Measurements from ENCODE around the gene MAN2B1.
"Not testable (repeated sequence)": the region's sequence is repeated elsewhere in the genome, so short reads cannot be mapped to it uniquely, and the experiment has no call there.

Gene MAN2B1

GRCh38 chr19:12687496-12688196, 21.1 kb upstream of the MAN2B1 start, which contains the start of gene GNG14:
Gene GNG14, plus strand, starts transcription at chr19:12687998. Its CDS starts 51 bp downstream, at chr19:12688049.
- Histone ChIP-seq H3K9me3 (ENCODE audit: control insufficient read depth in 1 of 2, low read length in 2 of 2) (no peaks in the 10 kb centered on the region), H3K27ac (ENCODE audit: low read length) (no peak within 1 kb of the TSS), H3K36me3 (ENCODE audit: control insufficient read depth in 1 of 2, insufficient read depth in 2 of 2, low read length in 2 of 2) (peaks cover 0 to 5% of the 10 kb centered on the region in 2 donors), H3K4me1 (ENCODE audit: control insufficient read depth in 1 of 2, insufficient read depth in 2 of 2, low read length in 2 of 2) (no peaks in the 10 kb centered on the region), H3K27me3 (ENCODE audit: low read depth, low read length) (no peaks in the 10 kb centered on the region), H3K4me3 (ENCODE audit: low read depth in 1 of 2, low read length in 2 of 2) (no peak within 1 kb of the TSS)

- H3K4me3 ChIP-seq (ENCODE audit: low read depth in 1 of 2, low read length in 2 of 2), result no peak overlapping the region
Observed at GRCh38 chr19:12685831-12686230, 19.3 kb upstream of the MAN2B1 start.

GRCh38 chr19:12681074-12681987, 14.8 kb upstream of the MAN2B1 start, which contains the start of gene DHPS:
Gene DHPS, minus strand, starts transcription at chr19:12681880. Its CDS starts 114 bp downstream, at chr19:12681766.
- Histone ChIP-seq H3K4me3 (ENCODE audit: low read depth in 1 of 2, low read length in 2 of 2) (peak within 1 kb of the TSS; percentile 74 to 91), H3K9me3 (ENCODE audit: control insufficient read depth in 1 of 2, low read length in 2 of 2) (no peaks in the 10 kb centered on the region), H3K36me3 (ENCODE audit: control insufficient read depth in 1 of 2, insufficient read depth in 2 of 2, low read length in 2 of 2) (peaks cover 20 to 36% of the 10 kb centered on the region in 2 donors), H3K4me1 (ENCODE audit: control insufficient read depth in 1 of 2, insufficient read depth in 2 of 2, low read length in 2 of 2) (peaks cover 0 to 12% of the 10 kb centered on the region in 2 donors), H3K27me3 (ENCODE audit: low read depth, low read length) (no peaks in the 10 kb centered on the region), H3K27ac (ENCODE audit: low read length) (peak within 1 kb of the TSS; percentile 96)

More at GRCh38 chr19:12685831-12686230, 19.3 kb upstream of the MAN2B1 start:
- H3K4me1 ChIP-seq (ENCODE audit: control insufficient read depth in 1 of 2, insufficient read depth in 2 of 2, low read length in 2 of 2), result peaks cover 0 to 2% of the 10 kb centered on the region in 2 donors
- H3K27ac ChIP-seq (ENCODE audit: low read length), result no peak overlapping the region
- peaks cover 0 to 5% of the 10 kb centered on the region in 2 donors for H3K36me3 ChIP-seq (ENCODE audit: control insufficient read depth in 1 of 2, insufficient read depth in 2 of 2, low read length in 2 of 2)
- no peaks in the 10 kb centered on the region for H3K9me3 ChIP-seq (ENCODE audit: control insufficient read depth in 1 of 2, low read length in 2 of 2)
- H3K27me3 ChIP-seq (ENCODE audit: low read depth, low read length), result no peaks in the 10 kb centered on the region

- no peaks in the 10 kb centered on the region for H3K27me3 ChIP-seq (ENCODE audit: low read depth, low read length)
- H3K4me1 ChIP-seq (ENCODE audit: control insufficient read depth in 1 of 2, insufficient read depth in 2 of 2, low read length in 2 of 2), result peaks cover 0 to 16% of the 10 kb centered on the region in 2 donors
- no peak overlapping the region for H3K4me3 ChIP-seq (ENCODE audit: low read depth in 1 of 2, low read length in 2 of 2)
- H3K36me3 ChIP-seq (ENCODE audit: control insufficient read depth in 1 of 2, insufficient read depth in 2 of 2, low read length in 2 of 2), result peaks cover 27 to 48% of the 10 kb centered on the region in 2 donors
- no peak overlapping the region for H3K27ac ChIP-seq (ENCODE audit: low read length)
- no peaks in the 10 kb centered on the region for H3K9me3 ChIP-seq (ENCODE audit: control insufficient read depth in 1 of 2, low read length in 2 of 2)
Observed at GRCh38 chr19:12680034-12680433, 13.5 kb upstream of the MAN2B1 start.

DNA sequence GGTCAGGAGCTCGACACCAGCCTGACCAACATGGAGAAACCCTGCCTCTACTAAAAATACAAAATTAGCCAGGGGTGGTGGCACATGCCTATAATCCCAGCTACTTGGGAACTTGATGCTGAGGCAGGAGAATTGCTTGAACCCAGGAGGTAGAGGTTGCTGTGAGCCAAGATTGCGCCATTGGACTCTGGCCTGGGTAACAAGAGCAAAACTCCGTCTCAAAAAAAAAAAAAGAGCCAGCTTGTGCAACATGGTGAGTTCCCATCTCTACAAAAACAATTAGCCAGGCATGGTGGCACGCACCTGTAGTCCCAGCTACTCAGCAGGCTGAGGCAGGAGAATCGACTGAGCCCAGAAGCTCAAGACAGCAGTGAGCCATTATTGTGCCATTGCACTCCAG, 11.5 kb upstream of the MAN2B1 start:
- Histone ChIP-seq H3K36me3 (ENCODE audit: control insufficient read depth in 1 of 2, insufficient read depth in 2 of 2, low read length in 2 of 2) (peaks cover 34 to 64% of the 10 kb centered on the region in 2 donors), H3K4me1 (ENCODE audit: control insufficient read depth in 1 of 2, insufficient read depth in 2 of 2, low read length in 2 of 2) (peaks cover 0 to 16% of the 10 kb centered on the region in 2 donors)
- H3K27me3 ChIP-seq (ENCODE audit: low read depth, low read length); H3K4me3 ChIP-seq (ENCODE audit: low read depth in 1 of 2, low read length in 2 of 2); H3K9me3 ChIP-seq (ENCODE audit: control insufficient read depth in 1 of 2, low read length in 2 of 2); H3K27ac ChIP-seq (ENCODE audit: low read length): not testable (repeated sequence)

DNA sequence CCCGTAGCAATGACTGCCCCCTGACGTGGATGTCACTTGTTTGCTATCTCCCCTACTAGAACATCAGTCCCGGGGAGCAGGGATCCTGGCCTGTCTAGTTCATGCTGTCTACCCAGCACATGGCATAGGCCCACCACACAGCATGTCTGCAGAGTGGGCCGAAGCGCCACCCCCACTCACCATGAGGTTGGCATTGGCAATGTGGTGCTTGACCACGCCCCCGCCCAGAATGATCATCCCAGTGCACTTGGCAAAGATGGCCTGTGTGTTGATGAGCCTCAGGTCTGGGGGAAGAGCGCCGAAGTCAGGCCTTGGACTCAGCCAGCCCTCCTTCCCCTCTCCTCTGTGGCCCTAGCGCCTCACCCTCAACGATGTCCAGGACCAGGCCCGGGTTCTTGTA, 10.4 kb upstream of the MAN2B1 start:
- Histone ChIP-seq H3K36me3 (ENCODE audit: control insufficient read depth in 1 of 2, insufficient read depth in 2 of 2, low read length in 2 of 2) (peaks cover 34 to 72% of the 10 kb centered on the region in 2 donors), H3K9me3 (ENCODE audit: control insufficient read depth in 1 of 2, low read length in 2 of 2) (no peaks in the 10 kb centered on the region), H3K27me3 (ENCODE audit: low read depth, low read length) (no peaks in the 10 kb centered on the region), H3K27ac (ENCODE audit: low read length) (no peak overlapping the region), H3K4me3 (ENCODE audit: low read depth in 1 of 2, low read length in 2 of 2) (no peak overlapping the region), H3K4me1 (ENCODE audit: control insufficient read depth in 1 of 2, insufficient read depth in 2 of 2, low read length in 2 of 2) (peaks cover 0 to 16% of the 10 kb centered on the region in 2 donors)

GRCh38 chr19:12676384-12676792, 9.8 kb upstream of the MAN2B1 start:
- no peaks in the 10 kb centered on the region for H3K27me3 ChIP-seq (ENCODE audit: low read depth, low read length)
- no peak overlapping the region for H3K27ac ChIP-seq (ENCODE audit: low read length)
- H3K4me3 ChIP-seq (ENCODE audit: low read depth in 1 of 2, low read length in 2 of 2), result no peak overlapping the region
- peaks cover 0 to 16% of the 10 kb centered on the region in 2 donors for H3K4me1 ChIP-seq (ENCODE audit: control insufficient read depth in 1 of 2, insufficient read depth in 2 of 2, low read length in 2 of 2)
- peaks cover 34 to 72% of the 10 kb centered on the region in 2 donors for H3K36me3 ChIP-seq (ENCODE audit: control insufficient read depth in 1 of 2, insufficient read depth in 2 of 2, low read length in 2 of 2)
- no peaks in the 10 kb centered on the region for H3K9me3 ChIP-seq (ENCODE audit: control insufficient read depth in 1 of 2, low read length in 2 of 2)

GRCh38 chr19:12675940-12676339, 9.4 kb upstream of the MAN2B1 start:
- H3K4me3 ChIP-seq (ENCODE audit: low read depth in 1 of 2, low read length in 2 of 2), result no peak overlapping the region
- H3K9me3 ChIP-seq (ENCODE audit: control insufficient read depth in 1 of 2, low read length in 2 of 2), result no peaks in the 10 kb centered on the region
- no peaks in the 10 kb centered on the region for H3K27me3 ChIP-seq (ENCODE audit: low read depth, low read length)
- peaks cover 34 to 72% of the 10 kb centered on the region in 2 donors for H3K36me3 ChIP-seq (ENCODE audit: control insufficient read depth in 1 of 2, insufficient read depth in 2 of 2, low read length in 2 of 2)
- no peak overlapping the region for H3K27ac ChIP-seq (ENCODE audit: low read length)
- peaks cover 0 to 16% of the 10 kb centered on the region in 2 donors for H3K4me1 ChIP-seq (ENCODE audit: control insufficient read depth in 1 of 2, insufficient read depth in 2 of 2, low read length in 2 of 2)

- Histone ChIP-seq H3K36me3 (ENCODE audit: control insufficient read depth in 1 of 2, insufficient read depth in 2 of 2, low read length in 2 of 2) (peaks cover 34 to 72% of the 10 kb centered on the region in 2 donors), H3K9me3 (ENCODE audit: control insufficient read depth in 1 of 2, low read length in 2 of 2) (no peaks in the 10 kb centered on the region), H3K27ac (ENCODE audit: low read length) (no peak overlapping the region), H3K4me3 (ENCODE audit: low read depth in 1 of 2, low read length in 2 of 2) (no peak overlapping the region), H3K4me1 (ENCODE audit: control insufficient read depth in 1 of 2, insufficient read depth in 2 of 2, low read length in 2 of 2) (peaks cover 3 to 18% of the 10 kb centered on the region in 2 donors), H3K27me3 (ENCODE audit: low read depth, low read length) (no peaks in the 10 kb centered on the region)
Observed at GRCh38 chr19:12675399-12675798, 8.9 kb upstream of the MAN2B1 start.

GRCh38 chr19:12672744-12673143, 6.2 kb upstream of the MAN2B1 start:
- Histone ChIP-seq H3K4me3 (ENCODE audit: low read depth in 1 of 2, low read length in 2 of 2) (no peak overlapping the region), H3K36me3 (ENCODE audit: control insufficient read depth in 1 of 2, insufficient read depth in 2 of 2, low read length in 2 of 2) (peaks cover 24 to 48% of the 10 kb centered on the region in 2 donors), H3K27ac (ENCODE audit: low read length) (no peak overlapping the region), H3K4me1 (ENCODE audit: control insufficient read depth in 1 of 2, insufficient read depth in 2 of 2, low read length in 2 of 2) (peaks cover 14 to 33% of the 10 kb centered on the region in 2 donors), H3K9me3 (ENCODE audit: control insufficient read depth in 1 of 2, low read length in 2 of 2) (no peaks in the 10 kb centered on the region), H3K27me3 (ENCODE audit: low read depth, low read length) (no peaks in the 10 kb centered on the region)

Measured in muscle layer of duodenum (tissue), 2 donors.